ENCODE measurements around the gene CHAT.

GRCh38 chr10:49664006-49664841 lies 50.4 kb downstream of the CHAT start:
- TF ChIP-seq CTCF (IDR thresholded peaks at IDR 0.05 in 8 of 11, conservative IDR thresholded peaks at IDR 0.05 in 3 of 11) (no peak), POLR2A (IDR thresholded peaks at IDR 0.05) (no peak)

Measured in spleen (tissue), 7 donors.